Posterior vena cava (tissue), 2 donors: Measurements from ENCODE around the gene C1QTNF2. TPM values are rescaled to one million over a fixed set of nuclear protein-coding genes. Genes with fewer than 3 reads are reported as not detected.
A peak's percentile ranks its signal among the peaks of the same experiment; 100 is the strongest.

Experiments used
- DNase-seq: peaks from one replicate; pipeline ENCODE4 v3.0.0-alpha.2; 2020; ENCODE audit warnings: low spot score
- intact Hi-C, 2 donors: fragments of 100-400 bp; cut with DNase I; formaldehyde crosslinking; loops; one replicate each; pipeline versions ENCODE4 v1.14.1 to v1.14.2; 2022 to 2023
- total RNA-seq, 2 donors: library from RNA; stranded (reverse); fragmentation: NEBNext Ultra II Directional; extraction: Animal tissue kit (Norgen Biotek cat#: 25700); gene quantifications; one replicate each; pipeline ENCODE4 v1.2.1, GENCODE V29; 2021
- donor health status: DM: yes; HTN: yes; CAD: no.
- donor health status: DM: yes; HTN: yes; CAD: no.

C1QTNF2 gene
- total RNA-seq, 2 donors from 2014 or later, result 7.1 to 9.7 TPM

- DNase-seq, result no peak
- intact Hi-C loops, result no loop called here
Observed at GRCh38 chr5:160312960-160313727, 57.3 kb downstream of the C1QTNF2 start.

DNA sequence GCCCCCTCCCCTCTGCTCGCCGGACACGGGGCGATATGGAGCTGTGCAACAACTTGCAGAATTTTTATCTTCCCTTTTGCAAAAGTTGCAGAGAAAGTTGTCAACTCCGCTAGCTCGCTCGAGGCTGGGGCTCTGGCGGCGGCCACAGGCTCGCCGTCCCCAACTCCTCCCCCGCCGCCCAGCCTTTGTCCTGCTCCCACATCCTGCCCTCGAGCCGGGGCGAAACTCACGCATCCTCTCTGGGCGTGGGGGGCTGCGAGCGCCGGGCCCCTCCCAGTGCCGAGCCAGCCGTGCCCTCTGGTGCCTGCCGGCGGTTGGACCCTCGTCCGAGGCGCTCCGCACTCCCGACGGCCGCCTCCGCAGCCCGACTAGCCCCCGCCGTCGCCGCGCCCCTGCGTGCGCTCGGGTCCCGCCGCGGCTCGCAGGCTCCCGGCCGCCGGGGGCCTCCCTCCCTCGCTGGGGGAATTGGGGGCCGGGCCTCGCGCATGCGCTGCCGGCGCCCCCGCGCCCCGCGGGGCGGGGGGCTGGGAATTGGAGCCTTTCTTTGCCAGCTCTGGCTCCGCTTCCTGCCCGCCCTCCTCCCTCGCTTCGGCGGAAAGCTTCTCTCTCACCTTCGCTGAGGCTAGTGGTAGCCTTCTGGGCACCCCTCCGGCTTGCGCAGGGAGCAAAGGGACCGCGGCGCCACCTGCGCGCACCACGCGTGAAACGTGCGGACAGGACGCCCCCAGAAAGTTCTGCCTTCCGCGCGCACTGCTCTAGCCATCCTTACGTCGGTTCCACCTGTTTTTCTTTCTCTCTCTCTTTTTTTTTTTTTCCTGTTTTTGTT lies 58.1 kb downstream of the C1QTNF2 start, which contains the start of gene CCNJL:
Gene CCNJL, minus strand, starts transcription at position 431 of the 826 bp plus-strand sequence. CDS start 641 bp downstream, outside the sequence.
- intact Hi-C loops, result no loop called here
- peak; percentile 84 for DNase-seq

DNA sequence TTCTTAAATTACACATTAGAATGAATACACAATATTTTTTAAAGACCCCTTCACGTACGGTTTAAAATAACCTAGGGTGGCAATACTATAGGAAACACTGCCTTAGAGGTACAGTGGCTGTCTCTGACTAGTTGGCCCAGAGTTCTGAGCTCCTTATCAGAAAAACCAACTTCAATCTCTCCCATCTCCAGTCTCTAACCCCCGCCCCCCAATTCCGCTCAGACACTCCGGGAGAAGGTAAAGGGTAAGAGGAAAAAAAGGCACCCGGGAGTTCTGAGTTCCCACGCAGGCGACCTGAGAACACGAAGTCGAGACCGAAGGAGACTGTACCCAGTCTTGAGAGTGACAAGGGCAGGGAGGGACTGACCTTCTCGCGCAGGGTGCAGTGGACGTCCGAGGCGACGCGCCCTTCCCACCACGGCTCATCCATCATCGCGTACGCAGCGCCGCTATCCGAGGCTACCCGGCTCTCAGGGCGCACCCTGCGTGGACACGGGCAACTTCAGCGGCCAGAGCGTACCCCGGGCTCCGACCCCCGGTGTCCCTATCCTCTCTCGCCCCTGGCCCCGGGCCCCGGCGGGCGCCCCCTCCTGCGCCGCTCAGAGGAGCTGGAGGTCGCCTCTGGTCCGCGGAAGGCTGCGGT lies 58.8 kb downstream of the C1QTNF2 start:
- no peak for DNase-seq
- intact Hi-C loops, result no loop called here

GRCh38 chr5:160310552-160311295 lies 59.7 kb downstream of the C1QTNF2 start:
- intact Hi-C loops, result no loop called here
- DNase-seq, result no peak

DNA sequence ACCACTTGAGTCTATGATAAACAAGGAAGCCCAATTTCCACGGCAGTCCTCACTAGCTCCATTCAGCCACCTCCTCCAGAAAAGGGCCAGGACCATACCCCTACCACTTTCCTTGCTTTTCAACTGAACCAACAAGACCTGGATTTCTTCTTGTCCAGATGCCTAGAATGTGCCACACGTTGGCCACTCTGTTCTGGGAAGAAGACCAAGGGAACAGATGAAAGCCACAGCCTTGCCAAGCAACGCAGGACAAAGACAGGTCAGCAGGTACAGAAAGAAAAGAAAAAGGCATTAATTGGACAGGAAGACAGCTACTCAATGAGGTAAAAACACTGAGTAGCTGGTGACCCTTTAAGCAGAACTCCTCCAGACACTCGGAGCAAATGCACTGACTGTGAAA lies 60.3 kb downstream of the C1QTNF2 start:
- intact Hi-C loops, result no loop called here
- no peak for DNase-seq

DNA sequence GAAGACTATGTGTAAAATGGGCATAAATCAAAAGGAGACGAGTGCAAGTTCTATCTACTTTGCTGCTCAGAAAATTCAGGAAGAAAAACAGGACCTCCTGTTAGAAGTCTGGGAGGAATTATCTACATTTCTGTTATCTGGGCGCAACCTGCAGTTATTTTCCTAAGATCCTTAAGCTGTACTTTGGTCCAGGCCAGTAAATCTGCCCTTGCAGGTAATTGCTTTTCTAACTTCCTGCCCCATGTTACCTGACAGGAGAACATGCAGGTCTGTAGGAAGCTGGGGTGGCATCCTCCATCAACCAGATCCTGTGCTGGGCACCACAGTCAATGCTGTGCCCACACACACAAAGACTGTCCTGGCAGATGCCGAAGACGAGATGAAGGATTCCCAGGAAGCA lies 63.7 kb downstream of the C1QTNF2 start:
- intact Hi-C loops, result no loop called here
- no peak for DNase-seq

- intact Hi-C loops, result no loop called here
- DNase-seq, result no peak
Observed at GRCh38 chr5:160305319-160305718, 65.1 kb downstream of the C1QTNF2 start.

GRCh38 chr5:160303690-160304089 lies 66.7 kb downstream of the C1QTNF2 start:
- no peak for DNase-seq
- intact Hi-C loops, result no loop called here

GRCh38 chr5:160298189-160298588 lies 72.2 kb downstream of the C1QTNF2 start:
- intact Hi-C loops, result no loop called here
- no peak for DNase-seq

DNA sequence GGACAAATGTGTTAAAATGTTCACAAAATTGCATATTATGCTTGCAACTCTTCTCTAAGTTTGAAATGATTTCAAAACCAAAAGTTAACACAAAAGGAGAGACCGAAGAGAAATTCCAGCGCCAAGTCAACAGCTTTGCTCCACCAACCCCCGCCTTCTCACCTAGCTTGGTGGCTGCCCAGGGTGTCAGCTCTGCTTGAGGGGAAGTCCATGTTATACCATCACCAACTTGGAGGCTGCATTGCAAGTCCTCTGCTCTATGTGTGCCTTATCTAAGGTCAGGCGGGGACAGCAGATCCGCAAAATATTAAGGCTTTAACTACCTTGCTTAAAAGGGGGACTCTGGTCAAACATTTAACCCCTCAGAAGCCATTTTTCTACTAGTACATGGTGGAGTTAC lies 72.7 kb downstream of the C1QTNF2 start:
- intact Hi-C loops, result no loop called here
- DNase-seq, result no peak

Other genes with a start within 250 kb of the C1QTNF2 start
- gene FABP6, start 141.1 kb downstream of the C1QTNF2 start, total RNA-seq, result not detected
- 1 to 10 TPM; 1.0 to 1.2 TPM for gene CCNJL, start 58.1 kb downstream of the C1QTNF2 start, total RNA-seq
- 1 to 10 TPM; 4.1 to 4.8 TPM for gene FAM200C, start 29.4 kb upstream of the C1QTNF2 start, total RNA-seq
- gene SLU7, start 48.5 kb upstream of the C1QTNF2 start, total RNA-seq, result 10 to 100 TPM; 35.8 to 47.5 TPM
- 1 to 10 TPM; 2.3 to 2.6 TPM for gene PTTG1, start 51.2 kb upstream of the C1QTNF2 start, total RNA-seq